PFSK-1 (cell line): ENCODE data around the gene PTPRN2.

Experiments used
- FOXP2 ChIP-seq: optimal IDR thresholded peaks from 2 replicates; pipeline ENCODE3; 2011; ENCODE audit warnings: borderline replicate concordance, control low read depth, inconsistent platforms; ENCODE audit not compliant: insufficient read depth; ENCODE audit errors: extremely low read length, extremely low read depth
- POLR2AphosphoS5 ChIP-seq: IDR thresholded peaks from 2 replicates; pipeline ENCODE4 v1.6.1; 2012; ENCODE audit warnings: low read depth, mild to moderate bottlenecking, control low read depth, low read length, moderate library complexity
- REST ChIP-seq, 2 experiments: IDR thresholded peaks; 2 replicates each; pipeline versions ENCODE4 v1.6.1 to v1.8.0; 2011 to 2012; ENCODE audit warnings: low read depth in 2 of 2, low read length in 2 of 2, control low read depth in 1 of 2, inconsistent platforms in 1 of 2, mild to moderate bottlenecking in 1 of 2, moderate library complexity in 1 of 2; ENCODE audit not compliant: insufficient read depth in 1 of 2
- SIN3A ChIP-seq: IDR thresholded peaks from 2 replicates; pipeline ENCODE4 v1.6.1; 2012; ENCODE audit warnings: mild to moderate bottlenecking, low read length, moderate library complexity, borderline replicate concordance; ENCODE audit not compliant: insufficient read depth
- TAF1 ChIP-seq: IDR thresholded peaks from 2 replicates; pipeline ENCODE4 v1.6.1; 2012; ENCODE audit warnings: low read length, control low read depth, borderline replicate concordance; ENCODE audit not compliant: insufficient read depth

PTPRN2 gene

GRCh38 chr7:158524749-158525635 is 62.6 kb downstream of the PTPRN2 start:
- TF ChIP-seq POLR2AphosphoS5 (no peak), SIN3A (no peak), REST (IDR thresholded peaks at IDR 0.05; ENCODE audit: insufficient read depth in 1 of 2, low read depth in 2 of 2, low read length in 2 of 2) (no peak), FOXP2 (no peak), TAF1 (no peak)

- TF ChIP-seq FOXP2 (no peak), SIN3A (no peak), REST (IDR thresholded peaks at IDR 0.05; ENCODE audit: insufficient read depth in 1 of 2, low read depth in 2 of 2, low read length in 2 of 2) (no peak), POLR2AphosphoS5 (no peak), TAF1 (no peak)
These were observed 66.8 kb downstream of the PTPRN2 start for GRCh38 chr7:158520825-158521224.

- TF ChIP-seq POLR2AphosphoS5 (no peak), FOXP2 (no peak), TAF1 (no peak), SIN3A (no peak), REST (IDR thresholded peaks at IDR 0.05; ENCODE audit: insufficient read depth in 1 of 2, low read depth in 2 of 2, low read length in 2 of 2) (no peak)
These were observed 67.9 kb downstream of the PTPRN2 start for GRCh38 chr7:158519633-158520174.

GRCh38 chr7:158518980-158519632 is 68.5 kb downstream of the PTPRN2 start:
- TF ChIP-seq POLR2AphosphoS5, result no peak
- no peak for TF ChIP-seq TAF1
- no peak for TF ChIP-seq REST (IDR thresholded peaks at IDR 0.05; ENCODE audit: insufficient read depth in 1 of 2, low read depth in 2 of 2, low read length in 2 of 2)
- no peak for TF ChIP-seq SIN3A
- no peak for TF ChIP-seq FOXP2
